ENCODE measurements around the gene ALAS1. TPM values are rescaled to one million over a fixed set of nuclear protein-coding genes. Genes with fewer than 3 reads are reported as not detected.

ALAS1 gene
- total and polyA plus RNA-seq, 12 donors = 64.9 to 3,700 (median 650) TPM

DNA sequence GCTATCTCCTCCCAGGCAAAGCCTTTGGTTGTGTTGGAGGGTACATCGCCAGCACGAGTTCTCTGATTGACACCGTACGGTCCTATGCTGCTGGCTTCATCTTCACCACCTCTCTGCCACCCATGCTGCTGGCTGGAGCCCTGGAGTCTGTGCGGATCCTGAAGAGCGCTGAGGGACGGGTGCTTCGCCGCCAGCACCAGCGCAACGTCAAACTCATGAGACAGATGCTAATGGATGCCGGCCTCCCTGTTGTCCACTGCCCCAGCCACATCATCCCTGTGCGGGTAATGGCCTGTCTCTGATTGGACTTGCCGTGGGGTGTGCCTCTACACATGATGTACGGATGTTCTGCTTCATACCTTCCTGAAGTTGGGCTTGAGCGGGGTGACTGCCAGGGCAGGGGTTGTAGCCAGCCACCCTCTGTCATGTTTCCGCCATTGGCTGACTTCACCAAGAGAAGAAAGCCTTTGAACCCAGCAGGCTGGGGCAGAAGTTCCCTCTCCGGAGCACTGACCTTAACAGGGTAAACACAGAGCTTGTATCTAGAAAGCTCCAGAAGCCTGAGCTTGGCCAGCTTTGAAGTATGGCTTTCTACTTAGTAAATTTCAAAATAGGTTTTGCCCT lies 13.4 kb downstream of the ALAS1 start:
- Histone ChIP-seq H3K27ac (peak overlapping the region in 2 of 5 donors; percentile 62 to 80), H3K9me3 (replicated peaks in 1 of 3) (no peaks in the 10 kb centered on the region), H3K4me1 (replicated peaks in 1 of 2) (peaks cover 0 to 42% of the 10 kb centered on the region in 2 donors), H3K4me3 (no peak overlapping the region), H3K36me3 (replicated peaks in 1 of 2) (peaks cover 0 to 93% of the 10 kb centered on the region in 2 donors), H3K27me3 (no peaks in the 10 kb centered on the region)
- TF ChIP-seq, protein P1, sequence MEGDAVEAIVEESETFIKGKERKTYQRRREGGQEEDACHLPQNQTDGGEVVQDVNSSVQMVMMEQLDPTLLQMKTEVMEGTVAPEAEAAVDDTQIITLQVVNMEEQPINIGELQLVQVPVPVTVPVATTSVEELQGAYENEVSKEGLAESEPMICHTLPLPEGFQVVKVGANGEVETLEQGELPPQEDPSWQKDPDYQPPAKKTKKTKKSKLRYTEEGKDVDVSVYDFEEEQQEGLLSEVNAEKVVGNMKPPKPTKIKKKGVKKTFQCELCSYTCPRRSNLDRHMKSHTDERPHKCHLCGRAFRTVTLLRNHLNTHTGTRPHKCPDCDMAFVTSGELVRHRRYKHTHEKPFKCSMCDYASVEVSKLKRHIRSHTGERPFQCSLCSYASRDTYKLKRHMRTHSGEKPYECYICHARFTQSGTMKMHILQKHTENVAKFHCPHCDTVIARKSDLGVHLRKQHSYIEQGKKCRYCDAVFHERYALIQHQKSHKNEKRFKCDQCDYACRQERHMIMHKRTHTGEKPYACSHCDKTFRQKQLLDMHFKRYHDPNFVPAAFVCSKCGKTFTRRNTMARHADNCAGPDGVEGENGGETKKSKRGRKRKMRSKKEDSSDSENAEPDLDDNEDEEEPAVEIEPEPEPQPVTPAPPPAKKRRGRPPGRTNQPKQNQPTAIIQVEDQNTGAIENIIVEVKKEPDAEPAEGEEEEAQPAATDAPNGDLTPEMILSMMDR (IDR thresholded peaks at IDR 0.05) = no peak
- TF ChIP-seq POLR2A (IDR thresholded peaks at IDR 0.05) = peak in 1 of 2 donors; percentile 21
- DNase-seq = peak in 1 of 7 donors; percentile 58
- WGBS, 4 donors = 81 to 89% (median 86%) methylated on average over 8 to 18 of the region's 18 CpGs
- intact Hi-C loops (cut with DNase I) = no loop called here

- no peaks in the 10 kb centered on the region for H3K27me3 ChIP-seq
- intact Hi-C loops (cut with DNase I) = no loop called here
- H3K36me3 ChIP-seq (replicated peaks in 1 of 2) = peaks cover 0 to 76% of the 10 kb centered on the region in 2 donors
- H3K4me3 ChIP-seq = no peak overlapping the region
- H3K4me1 ChIP-seq (replicated peaks in 1 of 2) = peaks cover 3 to 45% of the 10 kb centered on the region in 2 donors
- DNase-seq = no peak
- H3K9me3 ChIP-seq (replicated peaks in 1 of 3) = no peaks in the 10 kb centered on the region
- 51 to 72% (median 58%) methylated on average over 8 of the region's 8 CpGs for WGBS, 4 donors
- peak overlapping the region in 2 of 5 donors; percentile 21 to 65 for H3K27ac ChIP-seq
- TF ChIP-seq POLR2A (IDR thresholded peaks at IDR 0.05) = no peak
- TF ChIP-seq, protein P1 (IDR thresholded peaks at IDR 0.05) = no peak
These were observed 15.0 kb downstream of the ALAS1 start for GRCh38 chr3:52213005-52213404.

- H3K36me3 ChIP-seq (replicated peaks in 1 of 2) = peaks cover 0 to 67% of the 10 kb centered on the region in 2 donors
- DNase-seq = no peak
- TF ChIP-seq, protein P1 (IDR thresholded peaks at IDR 0.05) = no peak
- no peak for TF ChIP-seq POLR2A (IDR thresholded peaks at IDR 0.05)
These were observed 15.9 kb downstream of the ALAS1 start for GRCh38 chr3:52213901-52214300.

DNA sequence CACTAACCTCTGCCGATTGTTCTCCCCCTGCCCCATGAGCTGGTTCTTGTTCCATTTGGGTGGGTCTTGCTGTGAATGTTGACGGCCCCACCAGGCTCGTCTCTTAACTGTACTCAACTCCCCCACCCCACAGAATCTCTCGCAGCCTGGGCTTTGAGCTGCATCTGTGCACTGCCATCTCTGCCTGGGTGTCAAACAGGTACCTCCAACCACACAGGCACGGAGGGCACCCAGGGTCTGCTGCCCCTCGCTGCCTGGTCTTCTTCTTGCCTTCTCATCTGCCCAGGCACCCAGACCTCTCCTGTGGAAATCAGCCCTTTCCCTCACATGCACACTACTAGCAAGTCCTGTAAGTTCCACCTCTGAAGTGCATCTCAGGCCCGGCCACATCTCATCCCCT lies 17.4 kb downstream of the ALAS1 start:
- TF ChIP-seq, protein P1 (IDR thresholded peaks at IDR 0.05) = no peak
- no peak for TF ChIP-seq POLR2A (IDR thresholded peaks at IDR 0.05)
- peaks cover 3 to 34% of the 10 kb centered on the region in 2 donors for H3K4me1 ChIP-seq (replicated peaks in 1 of 2)
- 73 to 79% (median 75%) methylated on average over 7 of the region's 7 CpGs for WGBS, 4 donors

More at GRCh38 chr3:52213901-52214300, 15.9 kb downstream of the ALAS1 start:
- Histone ChIP-seq H3K9me3 (replicated peaks in 1 of 3) (no peaks in the 10 kb centered on the region), H3K27me3 (no peaks in the 10 kb centered on the region), H3K27ac (peak overlapping the region in 1 of 5 donors; percentile 65), H3K4me1 (replicated peaks in 1 of 2) (peaks cover 3 to 45% of the 10 kb centered on the region in 2 donors), H3K4me3 (no peak overlapping the region)
- intact Hi-C loops (cut with DNase I) = no loop called here

More for the DNA sequence above, 17.4 kb downstream of the ALAS1 start:
- Histone ChIP-seq H3K27ac (peak overlapping the region in 3 of 5 donors; percentile 26 to 77 (median 65)), H3K9me3 (replicated peaks in 1 of 3) (no peaks in the 10 kb centered on the region), H3K36me3 (replicated peaks in 1 of 2) (peaks cover 0 to 53% of the 10 kb centered on the region in 2 donors), H3K27me3 (no peaks in the 10 kb centered on the region), H3K4me3 (no peak overlapping the region)
- DNase-seq = peak in 2 of 7 donors; percentile 44 to 55
- intact Hi-C loops (cut with DNase I) = no loop called here

Data from adrenal gland (tissue), 12 donors.